CD4-positive, alpha-beta T cell (primary cell): ENCODE results near the gene KLHL14. TPM values are rescaled to one million over a fixed set of nuclear protein-coding genes. Genes with fewer than 3 reads are reported as not detected.
A peak's percentile ranks its signal among the peaks of the same experiment; 100 is the strongest.

Experiments
- ATAC-seq: fragments of 200-7000 bp; cut with Tn5 transposase; one replicate; pipeline ENCODE4 v1.10.0; 2022; ENCODE audit warnings: mild to moderate bottlenecking; ENCODE audit not compliant: poor library complexity
- CTCF ChIA-PET: fragments of 350-600 bp; sonication (Branson Sonifier 250); formaldehyde crosslinking; loops from one replicate; lab custom pipeline; 2021; ENCODE audit warnings: antibody characterized with exemption, inconsistent platforms; lab: Charles Lee
- POLR2A ChIA-PET: fragments of 350-600 bp; sonication (Branson Sonifier 250); formaldehyde crosslinking; loops from one replicate; lab custom pipeline; 2021; ENCODE audit warnings: antibody characterized with exemption, inconsistent platforms; lab: Charles Lee
- DNase-seq, 14 experiments: peaks; one replicate each; pipeline ENCODE4 v3.0.0-alpha.2; 2013 to 2020; ENCODE audit warnings: mixed read lengths in 2 of 14
- H3K27ac ChIP-seq, 2 donors: one replicate each; pipeline versions ENCODE4 v1.5.1 to v1.7.0; 2013; ENCODE audit warnings: low read length in 2 of 2, low read depth in 1 of 2, mild to moderate bottlenecking in 1 of 2
- H3K27me3 ChIP-seq, 2 experiments: 1 replicate in 1 of 2; 2 replicates in 1 of 2; pipeline versions ENCODE4 v1.6.1 to v1.7.0; 2013; ENCODE audit warnings: low read length in 2 of 2, control low read depth in 1 of 2, mild to moderate bottlenecking in 1 of 2, moderate library complexity in 1 of 2; ENCODE audit not compliant: insufficient read depth in 2 of 2, control insufficient read depth in 1 of 2
- H3K36me3 ChIP-seq: one replicate; pipeline ENCODE4 v1.6.1; 2013; ENCODE audit warnings: low read length, control low read depth; ENCODE audit not compliant: insufficient read depth
- H3K4me1 ChIP-seq: one replicate; pipeline ENCODE4 v1.6.1; 2013; ENCODE audit warnings: low read length, control low read depth; ENCODE audit not compliant: insufficient read depth
- H3K4me3 ChIP-seq: one replicate; pipeline ENCODE4 v1.5.1; 2013; ENCODE audit warnings: mild to moderate bottlenecking, low read length, moderate library complexity
- H3K9me3 ChIP-seq, 2 experiments: 1 replicate in 1 of 2; 2 replicates in 1 of 2; pipeline versions ENCODE4 v1.6.1 to v1.7.0; 2013; ENCODE audit warnings: low read length in 2 of 2, mild to moderate bottlenecking in 2 of 2, control low read depth in 1 of 2, moderate library complexity in 1 of 2; ENCODE audit not compliant: control insufficient read depth in 1 of 2, insufficient read depth in 1 of 2
- H3K27ac Mint-ChIP-seq: one replicate; pipeline ENCODE4 v1.8.0; 2020; ENCODE audit warnings: mixed read lengths
- H3K27me3 Mint-ChIP-seq: one replicate; pipeline ENCODE4 v1.8.0; 2021; ENCODE audit warnings: mixed read lengths
- H3K36me3 Mint-ChIP-seq: one replicate; pipeline ENCODE4 v1.8.0; 2021; ENCODE audit warnings: low read depth, mixed read lengths
- H3K4me1 Mint-ChIP-seq: one replicate; pipeline ENCODE4 v1.8.0; 2021; ENCODE audit warnings: low read depth, mixed read lengths
- H3K4me3 Mint-ChIP-seq: one replicate; pipeline ENCODE4 v1.8.0; 2020; ENCODE audit warnings: mild to moderate bottlenecking, mixed read lengths
- H3K9me3 Mint-ChIP-seq: one replicate; pipeline ENCODE4 v1.8.0; 2020; ENCODE audit warnings: mixed read lengths
- CTCF ChIP-seq: fragments of 200-600 bp; IDR thresholded peaks from one replicate; pipeline ENCODE4 v1.8.0; 2022; ENCODE audit warnings: antibody characterized with exemption, mild to moderate bottlenecking
- intact Hi-C, 2 experiments: fragments of 100-400 bp; cut with DNase I in 1 of 2; cut with micrococcal nuclease in 1 of 2; formaldehyde crosslinking; loops; one replicate each; pipeline versions ENCODE4 v1.15.1 to v1.9.0; 2023 to 2025; cut with DNase I, micrococcal nuclease
- total RNA-seq, 174 experiments: library from RNA in 2 of 174; stranded (reverse) in 2 of 174; gene quantifications; one replicate each; pipeline ENCODE4 v1.2.3 and lab custom pipeline; 2021 to 2026

KLHL14 gene
- total RNA-seq, 2 experiments from 2014 or later = not detected

- H3K27ac Mint-ChIP-seq = no peak overlapping the region
- no peaks in the 10 kb centered on the region for H3K36me3 Mint-ChIP-seq
- peaks cover 1% of the 10 kb centered on the region for H3K27me3 Mint-ChIP-seq
- no peaks in the 10 kb centered on the region for H3K36me3 ChIP-seq
- CTCF ChIA-PET = no interaction called here
- POLR2A ChIA-PET = no interaction called here
- TF ChIP-seq CTCF = no peak
- ATAC-seq = no peak
- peak overlapping the region; percentile 51 for H3K4me3 ChIP-seq
- H3K4me1 Mint-ChIP-seq = peaks cover 4% of the 10 kb centered on the region
- peak in 3 of 14 experiments; percentile 10 to 42 (median 17) for DNase-seq
- H3K4me1 ChIP-seq = no peaks in the 10 kb centered on the region
- no peaks in the 10 kb centered on the region for H3K27me3 ChIP-seq
- H3K9me3 ChIP-seq = no peaks in the 10 kb centered on the region
- peak overlapping the region; percentile 83 for H3K4me3 Mint-ChIP-seq
- intact Hi-C loops = no loop called here
- H3K9me3 Mint-ChIP-seq = peaks cover 2% of the 10 kb centered on the region
- no peak overlapping the region for H3K27ac ChIP-seq
Observed at GRCh38 chr18:32730620-32731091, 42.2 kb downstream of the KLHL14 start.

GRCh38 chr18:32730068-32730467, 42.8 kb downstream of the KLHL14 start:
- intact Hi-C loops = no loop called here
- H3K27me3 Mint-ChIP-seq = peaks cover 5% of the 10 kb centered on the region
- H3K4me1 ChIP-seq = no peaks in the 10 kb centered on the region
- ChIA-PET POLR2A (no interaction called here), CTCF (no interaction called here)
- peaks cover 4% of the 10 kb centered on the region for H3K4me1 Mint-ChIP-seq
- no peaks in the 10 kb centered on the region for H3K9me3 ChIP-seq
- no peak overlapping the region for H3K27ac ChIP-seq
- H3K27me3 ChIP-seq = no peaks in the 10 kb centered on the region
- no peak for DNase-seq
- H3K4me3 ChIP-seq = peak overlapping the region; percentile 51
- no peak overlapping the region for H3K27ac Mint-ChIP-seq
- peak overlapping the region; percentile 83 for H3K4me3 Mint-ChIP-seq
- H3K36me3 Mint-ChIP-seq = no peaks in the 10 kb centered on the region
- H3K36me3 ChIP-seq = no peaks in the 10 kb centered on the region
- no peak for TF ChIP-seq CTCF
- ATAC-seq = no peak
- H3K9me3 Mint-ChIP-seq = no peaks in the 10 kb centered on the region

- Mint-ChIP-seq H3K27ac (no peak overlapping the region), H3K4me1 (no peaks in the 10 kb centered on the region), H3K36me3 (no peaks in the 10 kb centered on the region), H3K27me3 (peaks cover 14% of the 10 kb centered on the region), H3K4me3 (no peak overlapping the region), H3K9me3 (no peaks in the 10 kb centered on the region)
- intact Hi-C loops = no loop called here
- ChIA-PET POLR2A (interaction anchor here (0.7 kb wide), 1 partner anchor 12 kb away, joined by 3 read pairs; no protein-coding TSS in a partner anchor), CTCF (no interaction called here)
- no peak for TF ChIP-seq CTCF
- Histone ChIP-seq H3K9me3 (no peaks in the 10 kb centered on the region), H3K27ac (no peak overlapping the region), H3K27me3 (no peaks in the 10 kb centered on the region), H3K4me3 (no peak overlapping the region), H3K36me3 (no peaks in the 10 kb centered on the region), H3K4me1 (no peaks in the 10 kb centered on the region)
- no peak for DNase-seq
- ATAC-seq = no peak
Observed at GRCh38 chr18:32724071-32724749, 48.6 kb downstream of the KLHL14 start.
